Lower leg skin (tissue), 4 donors: ENCODE results near the gene MYL6B. TPM values are rescaled to one million over a fixed set of nuclear protein-coding genes. Genes with fewer than 3 reads are reported as not detected.

Experiments
- DNase-seq, 2 donors: peaks; one replicate each; pipeline ENCODE4 v3.0.0-alpha.2; 2019; ENCODE audit warnings: low spot score in 2 of 2
- H3K4me3 ChIP-seq: fragments of 200-600 bp; sonication (generic); 2 replicates; pipeline ENCODE4 v1.5.1; 2017; ENCODE audit warnings: mild to moderate bottlenecking, low read depth; ENCODE audit not compliant: poor library complexity, severe bottlenecking
- CTCF ChIP-seq, 3 donors: fragments of 450-650 bp; IDR thresholded peaks; one replicate each; pipeline ENCODE4 v1.5.1; 2016; ENCODE audit warnings: antibody characterized with exemption in 3 of 3, mild to moderate bottlenecking in 3 of 3, moderate library complexity in 2 of 3
- POLR2A ChIP-seq, 2 donors: fragments of 450-650 bp; IDR thresholded peaks; one replicate each; pipeline ENCODE4 v1.6.1; 2016 to 2017; ENCODE audit warnings: antibody characterized with exemption in 2 of 2, mild to moderate bottlenecking in 1 of 2, moderate library complexity in 1 of 2
- WGBS, 2 donors: methylation state at CpG; one replicate each; pipeline ENCODE4 v1.1.5; 2018; 5-methylcytosine and 5-hydroxymethylcytosine counted together
- intact Hi-C: fragments of 100-400 bp; cut with DNase I; formaldehyde crosslinking; loops from one replicate; pipeline ENCODE4 v1.15.0; 2023; ENCODE audit warnings: low total_unique reads
- total RNA-seq, 4 donors: library from RNA; depleted of rRNA; stranded (reverse); fragments of >200 nt; gene quantifications; one replicate each; pipeline ENCODE4 v1.1.0, GENCODE V29; 2016

MYL6B gene
- total RNA-seq, 4 donors from 2014 or later = 9.0 to 40.1 (median 22.5) TPM

DNA sequence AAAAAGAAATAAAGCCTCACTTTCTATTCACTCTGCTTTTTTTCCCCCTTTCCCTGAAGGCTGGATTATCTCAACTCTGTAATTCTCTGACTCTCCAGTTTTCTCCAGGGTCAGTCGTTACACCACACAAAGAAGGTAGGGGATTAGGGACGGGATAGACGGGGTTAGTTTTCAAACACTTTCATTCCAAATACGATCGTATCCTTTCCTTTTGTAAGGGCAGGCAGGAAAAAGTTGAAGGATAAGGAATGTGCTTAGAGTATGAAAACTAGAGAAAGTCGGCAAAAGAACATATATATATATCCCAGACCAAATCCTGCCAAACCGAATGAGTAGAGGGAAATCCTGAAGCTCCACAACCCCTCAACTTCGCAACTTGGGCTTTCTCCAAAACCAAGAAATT lies 24.9 kb upstream of the MYL6B start:
- WGBS, 2 donors = 0 to 1% methylated on average over 8 of the region's 8 CpGs
- no peak overlapping the region for H3K4me3 ChIP-seq
- intact Hi-C loops = loop anchor here (5.0 kb wide), 1 partner anchor 60 kb away; the partner anchor contains the start of gene SMARCC2
- DNase-seq = no peak
- no peak for TF ChIP-seq CTCF (IDR thresholded peaks at IDR 0.05)
- TF ChIP-seq POLR2A (IDR thresholded peaks at IDR 0.05) = no peak

- no peak for TF ChIP-seq CTCF (IDR thresholded peaks at IDR 0.05)
- no peak for TF ChIP-seq POLR2A (IDR thresholded peaks at IDR 0.05)
- H3K4me3 ChIP-seq = peak within 1 kb of the TSS; percentile 92
- 0% methylated on average over 32 to 34 of the region's 49 CpGs for WGBS, 2 donors
- peak; percentile 99 to 100 for DNase-seq
- intact Hi-C loops = loop anchor here (2.0 to 5.0 kb wide), 2 partner anchors 31 to 59 kb away; partner anchors contain the start of genes MYL6 and SMARCC2
These were observed 24.3 kb upstream of the MYL6B start, which contains the start of gene ESYT1 for GRCh38 chr12:56127888-56128669. Gene ESYT1 (plus strand): TSS chr12:56128267. CDS start chr12:56128320, 53 bp downstream.

GRCh38 chr12:56128670-56129205 lies 23.6 kb upstream of the MYL6B start:
- intact Hi-C loops = loop anchor here (2.0 to 5.0 kb wide), 2 partner anchors 30 to 59 kb away; partner anchors contain the start of genes MYL6 and SMARCC2
- TF ChIP-seq CTCF (IDR thresholded peaks at IDR 0.05) (no peak), POLR2A (IDR thresholded peaks at IDR 0.05) (no peak)
- WGBS, 2 donors = 0 to 1% methylated on average over 20 of the region's 20 CpGs
- peak overlapping the region; percentile 92 for H3K4me3 ChIP-seq
- peak in 1 of 2 donors; percentile 92 for DNase-seq

DNA sequence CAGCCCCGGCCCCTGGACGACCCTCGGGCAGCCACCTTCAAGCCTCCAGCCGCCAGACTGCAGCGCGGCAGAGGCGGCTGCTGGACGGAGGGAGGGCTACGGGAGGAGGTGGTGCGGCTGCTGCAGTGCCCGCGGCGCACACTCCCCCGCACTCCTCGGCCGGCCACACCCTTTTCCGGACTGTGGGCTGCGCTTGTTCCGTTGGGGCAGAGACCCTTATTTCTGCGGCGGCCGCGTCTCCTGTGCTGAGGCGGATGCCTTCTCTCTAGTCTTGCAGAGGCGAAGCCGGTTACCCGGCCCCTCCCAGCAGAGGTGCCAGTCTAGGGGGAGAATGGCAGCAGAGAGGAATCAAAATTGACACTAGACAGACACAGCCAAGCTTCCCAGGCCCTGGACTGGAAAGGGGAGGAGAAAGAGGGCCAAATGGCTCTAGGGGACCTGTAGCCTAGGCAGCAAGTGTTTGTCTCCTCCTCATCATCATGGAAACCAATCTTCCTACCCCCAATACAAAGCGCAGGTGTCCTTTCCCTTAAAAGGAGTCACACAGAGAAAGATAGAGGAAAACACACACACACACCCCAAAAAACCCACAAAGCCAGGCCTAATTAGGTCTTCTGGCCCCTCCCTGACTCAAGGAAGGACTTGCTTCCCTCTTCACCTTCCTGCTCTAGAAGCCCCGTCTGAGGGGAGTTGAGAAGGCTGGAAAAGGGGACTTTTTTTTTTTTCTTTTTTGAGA lies 23.0 kb upstream of the MYL6B start:
- DNase-seq = peak; percentile 67 to 95
- peak overlapping the region; percentile 92 for H3K4me3 ChIP-seq
- 2 to 3% methylated on average over 29 of the region's 29 CpGs for WGBS, 2 donors
- intact Hi-C loops = loop anchor here (2.0 to 5.0 kb wide), 2 partner anchors 29 to 58 kb away; partner anchors contain the start of genes MYL6 and SMARCC2
- TF ChIP-seq POLR2A (IDR thresholded peaks at IDR 0.05) = no peak
- no peak for TF ChIP-seq CTCF (IDR thresholded peaks at IDR 0.05)

DNA sequence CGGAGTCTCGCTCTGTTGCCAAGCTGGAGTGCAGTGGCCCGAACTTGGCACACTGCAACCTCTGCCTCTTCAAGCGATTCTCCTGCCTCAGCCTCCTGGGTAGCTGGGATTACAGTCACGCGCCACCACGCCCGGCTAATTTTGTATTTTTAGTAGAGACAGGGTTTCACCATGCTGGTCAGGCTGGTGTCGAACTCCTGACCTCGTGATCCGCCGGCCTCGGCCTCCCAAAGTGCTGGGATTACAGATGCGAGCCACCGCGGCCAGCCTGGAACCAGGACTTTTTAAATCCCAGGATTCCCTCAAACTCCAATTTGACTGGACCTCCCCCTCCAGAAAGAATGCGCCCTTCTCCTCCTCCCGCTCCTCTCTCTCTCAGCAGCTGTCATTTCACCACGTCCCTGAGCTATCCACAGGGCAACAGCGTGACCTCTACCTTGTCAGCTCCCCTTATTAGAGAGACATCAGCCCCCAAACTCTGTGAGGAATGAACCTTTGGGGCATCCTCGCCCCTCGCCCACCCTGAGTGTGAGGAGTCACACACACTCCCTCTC lies 22.4 kb upstream of the MYL6B start:
- TF ChIP-seq CTCF (IDR thresholded peaks at IDR 0.05) (no peak), POLR2A (IDR thresholded peaks at IDR 0.05) (no peak)
- intact Hi-C loops = loop anchor here (2.0 to 5.0 kb wide), 2 partner anchors 29 to 57 kb away; partner anchors contain the start of genes MYL6 and SMARCC2
- no peak overlapping the region for H3K4me3 ChIP-seq
- DNase-seq = no peak
- 57 to 72% methylated on average over 22 of the region's 22 CpGs for WGBS, 2 donors
